ENCODE results near the gene GALNT2. TPM values are rescaled to one million over a fixed set of nuclear protein-coding genes. Genes with fewer than 3 reads are reported as not detected.

The GALNT2 gene
- total RNA-seq (2022; extraction: Qiagen RNA extraction), result 123 to 170 TPM (median 165 TPM) in 5 replicates

GRCh38 chr1:230066466-230067404 is at the start of gene GALNT2:
GALNT2 (plus strand) TSS chr1:230067238; CDS start chr1:230067281, 43 bp downstream.

All from A549 treated with dexamethasone at 1 μM for 4 hours (cell line).